Psoas muscle (tissue), 8 donors: ENCODE results near the gene PIK3R6. TPM values are rescaled to one million over a fixed set of nuclear protein-coding genes. Genes with fewer than 3 reads are reported as not detected.

Experiments
- ATAC-seq, 4 donors: fragments of 200-7000 bp; cut with Tn5 transposase; one replicate each; pipeline ENCODE4 v1.9.1; 2020; ENCODE audit warnings: moderate library complexity in 3 of 4, mild to moderate bottlenecking in 2 of 4
- DNase-seq, 2 donors: peaks; one replicate each; pipeline ENCODE4 v3.0.0-alpha.2; 2020
- H3K27ac ChIP-seq: fragments of 200-600 bp; one replicate; pipeline ENCODE4 v1.8.0; 2022
- H3K27me3 ChIP-seq, 3 donors: fragments of 200-600 bp in 1 of 3; one replicate each; pipeline versions ENCODE4 v1.6.1 to v1.8.0; 2013 to 2022; ENCODE audit warnings: low read length in 2 of 3, mild to moderate bottlenecking in 2 of 3, moderate library complexity in 1 of 3; ENCODE audit not compliant: insufficient read depth in 3 of 3
- H3K36me3 ChIP-seq, 2 donors: fragments of 200-600 bp in 1 of 2; one replicate each; pipeline versions ENCODE4 v1.6.1 to v1.8.0; 2013 to 2022; ENCODE audit warnings: low read depth in 1 of 2, mild to moderate bottlenecking in 1 of 2, moderate library complexity in 1 of 2; ENCODE audit not compliant: insufficient read depth in 1 of 2
- H3K4me1 ChIP-seq: fragments of 200-600 bp; one replicate; pipeline ENCODE4 v1.8.0; 2022
- H3K4me3 ChIP-seq: fragments of 200-600 bp; one replicate; pipeline ENCODE4 v1.8.0; 2022; ENCODE audit warnings: mild to moderate bottlenecking
- H3K9me3 ChIP-seq: fragments of 200-600 bp; one replicate; pipeline ENCODE4 v1.8.0; 2022
- CTCF ChIP-seq: fragments of 200-600 bp; IDR thresholded peaks from one replicate; pipeline ENCODE4 v1.8.0; 2022; ENCODE audit warnings: antibody characterized with exemption
- WGBS, 3 donors: extraction: QIAGEN DNeasy Blood & Tissue Kit; methylation state at CpG; one replicate each; pipeline versions ENCODE4 v1.1.6 to v1.1.7; 2013; 5-methylcytosine and 5-hydroxymethylcytosine counted together
- intact Hi-C, 2 donors: fragments of 100-400 bp; cut with DNase I; formaldehyde crosslinking; loops; one replicate each; pipeline versions ENCODE4 v1.11.0 to v1.14.2; 2022
- polyA plus RNA-seq, 3 donors: library from polyadenylated mRNA; stranded (reverse); fragments of 200-250 nt; gene quantifications; one replicate each; pipeline ENCODE4 v1.2.3, GENCODE V29; 2013
- total RNA-seq, 4 donors: library from RNA; stranded (reverse); fragmentation: NEBNext Ultra II Directional in 2 of 4; extraction: Animal tissue kit (Norgen Biotek cat#: 25700) in 2 of 4; gene quantifications; one replicate each; pipeline versions ENCODE4 v1.2.1 to v1.2.4, GENCODE V29; 2021 to 2023
- donor health status: healthy with polysubstance abuse.
- donor health status: DM: no; HTN: no; CAD: no; lungs with moderate emphysema.
- donor health status: Bipolar disorder and iron deficiency.
- donor health status: healthy.
- donor health status: DM: yes; HTN: yes; CAD: no.
- donor health status: DM: no; HTN: no; CAD: no.
- donor health status: DM: no; HTN: no; CAD: no.
- donor health status: DM: yes; HTN: yes; CAD: no.

PIK3R6 gene
- total and polyA plus RNA-seq, 7 donors = 0.08 to 0.58 (median 0.32) TPM

GRCh38 chr17:8791248-8791909 lies 76.1 kb downstream of the PIK3R6 start:
- DNase-seq (no peak), ATAC-seq (no peak)
- H3K4me3 ChIP-seq = no peak overlapping the region
- no peaks in the 10 kb centered on the region for H3K27me3 ChIP-seq
- 84 to 88% (median 86%) methylated on average over 4 of the region's 4 CpGs for WGBS, 3 donors
- no peak overlapping the region for H3K27ac ChIP-seq
- TF ChIP-seq CTCF = no peak
- H3K9me3 ChIP-seq = peaks cover 8% of the 10 kb centered on the region
- intact Hi-C loops = loop anchor here in 1 of 2 donors (10.0 kb wide), 1 partner anchor 103 kb away; no protein-coding TSS in a partner anchor
- H3K36me3 ChIP-seq = no peaks in the 10 kb centered on the region
- no peaks in the 10 kb centered on the region for H3K4me1 ChIP-seq

- no peaks in the 10 kb centered on the region for H3K4me1 ChIP-seq
- no peaks in the 10 kb centered on the region for H3K36me3 ChIP-seq
- ATAC-seq (no peak), DNase-seq (no peak)
- H3K9me3 ChIP-seq = peaks cover 8% of the 10 kb centered on the region
- WGBS, 3 donors = 55 to 62% (median 55%) methylated on average over 10 of the region's 10 CpGs
- intact Hi-C loops = loop anchor here in 1 of 2 donors (10.0 kb wide), 2 partner anchors 105 to 215 kb away; no protein-coding TSS in a partner anchor
- H3K4me3 ChIP-seq = no peak overlapping the region
- H3K27ac ChIP-seq = no peak overlapping the region
- no peaks in the 10 kb centered on the region for H3K27me3 ChIP-seq
- no peak for TF ChIP-seq CTCF
Measured at GRCh38 chr17:8789743-8790142, 77.7 kb downstream of the PIK3R6 start.

DNA sequence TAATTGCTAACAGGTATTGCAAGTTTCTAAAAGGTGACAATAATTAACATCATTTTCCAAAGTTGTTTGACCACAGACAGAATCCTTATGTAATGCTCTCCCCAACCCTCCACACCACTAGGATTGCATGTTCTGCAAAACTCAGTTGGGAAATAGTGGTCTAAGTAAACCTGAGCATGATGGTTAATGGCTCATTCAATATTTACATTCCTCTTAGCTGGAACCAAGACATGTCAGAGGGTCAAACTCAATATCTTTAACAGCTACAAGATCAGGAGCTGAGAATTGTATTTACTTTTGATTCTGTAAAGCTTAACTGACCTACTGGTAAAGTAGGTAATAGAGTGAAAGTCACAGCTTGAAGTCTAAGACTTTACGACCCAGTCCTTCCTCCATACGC lies 78.5 kb downstream of the PIK3R6 start:
- intact Hi-C loops = loop anchor here in 1 of 2 donors (10.0 kb wide), 1 partner anchor 214 kb away; no protein-coding TSS in a partner anchor
- no peak for TF ChIP-seq CTCF
- no peak overlapping the region for H3K27ac ChIP-seq
- H3K4me1 ChIP-seq = no peaks in the 10 kb centered on the region
- H3K36me3 ChIP-seq = no peaks in the 10 kb centered on the region
- DNase-seq (no peak), ATAC-seq (no peak)
- H3K9me3 ChIP-seq = peaks cover 8% of the 10 kb centered on the region
- H3K27me3 ChIP-seq = no peaks in the 10 kb centered on the region
- WGBS, 3 donors = 86 to 89% (median 87%) methylated on average over 2 of the region's 2 CpGs
- H3K4me3 ChIP-seq = no peak overlapping the region

DNA sequence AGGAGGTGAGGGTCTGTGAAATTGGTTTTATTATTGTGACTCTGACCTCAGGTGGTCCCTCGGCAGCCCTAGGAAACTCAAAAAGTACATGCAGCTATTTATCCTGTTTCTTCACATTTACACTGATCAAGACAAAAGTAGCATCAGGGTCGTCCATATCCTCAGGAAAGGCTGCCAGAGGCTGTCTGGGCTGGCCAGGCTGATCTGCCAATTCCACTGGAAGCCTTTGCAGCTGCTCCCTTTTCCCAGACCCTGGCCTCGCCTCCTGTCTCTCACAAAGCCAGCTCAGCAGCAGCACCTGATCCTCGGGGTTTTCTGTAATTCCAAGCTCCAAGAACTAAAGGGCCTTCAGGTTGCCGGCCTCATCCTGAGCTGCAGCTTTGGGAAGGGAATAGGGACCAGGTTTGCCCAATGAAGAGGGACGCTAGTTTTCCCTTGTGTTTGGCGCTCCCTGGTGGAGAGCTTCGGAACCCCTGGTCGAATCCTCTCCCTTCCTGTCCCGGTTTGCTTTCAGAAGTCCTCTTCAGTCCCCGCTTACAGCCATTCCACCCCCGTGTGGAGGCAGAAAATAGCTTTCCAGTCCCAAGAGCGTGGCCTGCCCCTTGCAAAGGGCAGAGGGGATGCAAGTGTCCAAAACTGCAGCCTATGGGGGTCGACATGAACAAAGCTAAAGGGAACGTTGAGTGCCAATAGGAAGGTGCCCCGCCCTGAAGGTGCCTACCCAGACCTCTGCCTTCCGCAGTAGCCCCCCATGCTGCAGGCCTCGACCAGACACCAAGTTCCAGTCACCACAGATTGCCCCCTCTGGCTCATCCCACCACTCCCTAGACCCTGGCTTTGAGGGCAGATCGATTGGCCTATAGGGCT lies 81.7 kb downstream of the PIK3R6 start:
- H3K36me3 ChIP-seq = no peaks in the 10 kb centered on the region
- intact Hi-C loops = loop anchor here in 1 of 2 donors (10.0 kb wide), 1 partner anchor 211 kb away; no protein-coding TSS in a partner anchor
- 25 to 27% (median 26%) methylated on average over 19 of the region's 19 CpGs for WGBS, 3 donors
- no peak overlapping the region for H3K27ac ChIP-seq
- no peak overlapping the region for H3K4me3 ChIP-seq
- DNase-seq (peak; percentile 60 to 79), ATAC-seq (peak in 2 of 4 donors; percentile 49)
- H3K9me3 ChIP-seq = no peaks in the 10 kb centered on the region
- TF ChIP-seq CTCF = peak; percentile 66
- H3K4me1 ChIP-seq = no peaks in the 10 kb centered on the region
- H3K27me3 ChIP-seq = no peaks in the 10 kb centered on the region
